ENCODE data around the gene GPR18. TPM values are rescaled to one million over a fixed set of nuclear protein-coding genes. Genes with fewer than 3 reads are reported as not detected.

The GPR18 gene
- total RNA-seq, 3 donors from 2014 or later = 0.35 to 0.60 (median 0.46) TPM

DNA sequence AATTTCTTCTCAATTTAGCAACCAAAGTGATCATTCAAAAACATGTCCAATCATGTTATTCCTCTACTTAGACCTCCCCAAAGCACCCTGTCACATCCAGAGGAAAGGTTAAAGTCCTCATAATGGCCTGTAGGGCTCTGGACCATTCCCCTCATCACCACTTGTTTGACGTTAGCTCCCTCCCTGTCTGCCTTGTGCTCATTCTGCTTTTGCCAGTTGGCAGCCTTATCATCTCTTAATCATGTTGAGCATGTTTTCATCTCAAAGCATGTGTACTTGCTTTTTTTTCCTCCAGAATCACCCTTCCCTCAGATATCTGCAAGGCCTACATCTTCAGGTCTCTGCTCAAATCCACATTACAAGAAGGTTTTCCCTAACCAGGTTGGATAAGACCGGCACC is 31.7 kb downstream of the GPR18 start:
- no peak for DNase-seq
- Histone ChIP-seq H3K4me1 (ENCODE audit: low read depth) (no peaks in the 10 kb centered on the region), H3K4me3 (no peak overlapping the region), H3K36me3 (ENCODE audit: low read depth) (no peaks in the 10 kb centered on the region), H3K9me3 (no peaks in the 10 kb centered on the region)
- intact Hi-C loops (cut with DNase I, micrococcal nuclease) = no loop called here
- TF ChIP-seq CTCF (IDR thresholded peaks at IDR 0.05) = no peak
- ATAC-seq = no peak

GRCh38 chr13:99225078-99225477 is 33.1 kb downstream of the GPR18 start:
- H3K4me3 ChIP-seq = no peak overlapping the region
- intact Hi-C loops (cut with DNase I, micrococcal nuclease) = no loop called here
- no peaks in the 10 kb centered on the region for H3K36me3 ChIP-seq (ENCODE audit: low read depth)
- ATAC-seq (no peak), DNase-seq (no peak)
- H3K9me3 ChIP-seq = no peaks in the 10 kb centered on the region
- H3K4me1 ChIP-seq (ENCODE audit: low read depth) = no peaks in the 10 kb centered on the region
- no peak for TF ChIP-seq CTCF (IDR thresholded peaks at IDR 0.05)

- no peak for ATAC-seq
- Histone ChIP-seq H3K36me3 (ENCODE audit: low read depth) (no peaks in the 10 kb centered on the region), H3K9me3 (no peaks in the 10 kb centered on the region), H3K4me3 (no peak overlapping the region), H3K4me1 (ENCODE audit: low read depth) (no peaks in the 10 kb centered on the region)
- intact Hi-C loops (cut with DNase I, micrococcal nuclease) = no loop called here
- no peak for TF ChIP-seq CTCF (IDR thresholded peaks at IDR 0.05)
- DNase-seq = no peak
Measured at GRCh38 chr13:99224021-99224420, 34.2 kb downstream of the GPR18 start.

DNA sequence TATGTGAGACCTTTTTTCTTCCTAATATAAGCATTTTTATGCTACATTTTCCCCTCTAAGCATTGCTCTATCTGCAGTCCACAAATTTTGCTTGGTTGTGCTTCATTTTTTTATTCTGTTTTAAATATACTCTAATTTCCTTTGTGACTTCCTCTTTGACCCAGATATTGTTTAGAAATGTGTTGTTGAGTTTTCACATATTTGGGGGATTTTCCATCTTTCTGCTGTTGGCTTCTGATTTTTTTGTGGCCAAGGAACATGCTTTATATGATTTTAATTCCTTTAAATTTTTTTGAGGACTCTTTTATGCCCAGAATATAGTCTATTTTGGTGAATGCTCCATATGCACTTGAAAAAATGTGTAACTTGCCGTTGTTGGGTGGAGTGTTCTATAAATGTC is 34.6 kb downstream of the GPR18 start:
- no peak for ATAC-seq
- Histone ChIP-seq H3K36me3 (ENCODE audit: low read depth) (no peaks in the 10 kb centered on the region), H3K4me1 (ENCODE audit: low read depth) (no peaks in the 10 kb centered on the region), H3K9me3 (no peaks in the 10 kb centered on the region), H3K4me3 (no peak overlapping the region)
- DNase-seq = no peak
- intact Hi-C loops (cut with DNase I, micrococcal nuclease) = no loop called here
- no peak for TF ChIP-seq CTCF (IDR thresholded peaks at IDR 0.05)

GRCh38 chr13:99221567-99222239 is 36.5 kb downstream of the GPR18 start:
- Histone ChIP-seq H3K36me3 (ENCODE audit: low read depth) (no peaks in the 10 kb centered on the region), H3K9me3 (no peaks in the 10 kb centered on the region), H3K4me1 (ENCODE audit: low read depth) (no peaks in the 10 kb centered on the region), H3K4me3 (no peak overlapping the region)
- no peak for ATAC-seq
- intact Hi-C loops (cut with DNase I, micrococcal nuclease) = no loop called here
- no peak for TF ChIP-seq CTCF (IDR thresholded peaks at IDR 0.05)
- no peak for DNase-seq
